Mammary epithelial cell (primary cell): ENCODE results near the gene DPYSL5.

Experiments
- EZH2 ChIP-seq: IDR thresholded peaks from 2 replicates; pipeline ENCODE4 v1.6.1; 2012; ENCODE audit warnings: low read length, inconsistent platforms, borderline replicate concordance
- TF ChIP-seq, protein P1 (sequence below), 2 donors: IDR thresholded peaks in 1 of 2; conservative IDR thresholded peaks in 1 of 2; 2 replicates each; pipeline ENCODE4 v1.5.1; 2011 to 2012; ENCODE audit warnings: inconsistent platforms in 2 of 2, low read length in 2 of 2, mild to moderate bottlenecking in 2 of 2, control low read depth in 1 of 2, low read depth in 1 of 2; ENCODE audit not compliant: insufficient read depth in 1 of 2; ENCODE audit errors: extremely low read depth in 1 of 2

- no peak for TF ChIP-seq EZH2
- TF ChIP-seq, protein P1, sequence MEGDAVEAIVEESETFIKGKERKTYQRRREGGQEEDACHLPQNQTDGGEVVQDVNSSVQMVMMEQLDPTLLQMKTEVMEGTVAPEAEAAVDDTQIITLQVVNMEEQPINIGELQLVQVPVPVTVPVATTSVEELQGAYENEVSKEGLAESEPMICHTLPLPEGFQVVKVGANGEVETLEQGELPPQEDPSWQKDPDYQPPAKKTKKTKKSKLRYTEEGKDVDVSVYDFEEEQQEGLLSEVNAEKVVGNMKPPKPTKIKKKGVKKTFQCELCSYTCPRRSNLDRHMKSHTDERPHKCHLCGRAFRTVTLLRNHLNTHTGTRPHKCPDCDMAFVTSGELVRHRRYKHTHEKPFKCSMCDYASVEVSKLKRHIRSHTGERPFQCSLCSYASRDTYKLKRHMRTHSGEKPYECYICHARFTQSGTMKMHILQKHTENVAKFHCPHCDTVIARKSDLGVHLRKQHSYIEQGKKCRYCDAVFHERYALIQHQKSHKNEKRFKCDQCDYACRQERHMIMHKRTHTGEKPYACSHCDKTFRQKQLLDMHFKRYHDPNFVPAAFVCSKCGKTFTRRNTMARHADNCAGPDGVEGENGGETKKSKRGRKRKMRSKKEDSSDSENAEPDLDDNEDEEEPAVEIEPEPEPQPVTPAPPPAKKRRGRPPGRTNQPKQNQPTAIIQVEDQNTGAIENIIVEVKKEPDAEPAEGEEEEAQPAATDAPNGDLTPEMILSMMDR (conservative IDR thresholded peaks at IDR 0.05 in 1 of 2, IDR thresholded peaks at IDR 0.05 in 1 of 2; ENCODE audit: extremely low read depth in 1 of 2, insufficient read depth in 1 of 2, low read depth in 1 of 2, low read length in 2 of 2) = no peak
These were observed 143.8 kb downstream of the DPYSL5 start for GRCh38 chr2:26991717-26992116.
